Panc1 (cell line): ENCODE results near the gene MYBPH. TPM values are rescaled to one million over a fixed set of nuclear protein-coding genes. Genes with fewer than 3 reads are reported as not detected.

Experiments used
- ATAC-seq: fragments of 200-7000 bp; cut with Tn5 transposase; 2 replicates; pipeline ENCODE4 v1.9.1; 2020; ENCODE audit warnings: mild to moderate bottlenecking, moderate library complexity
- BruUV-seq: library from RNA; stranded (reverse); fragments of 400-500 nt; replicated peaks from 2 replicates; lab custom pipeline; 2021; lab: Mats Ljungman, UMichigan
- CTCF ChIA-PET: fragments of 300-600 bp; sonication (Branson Sonifier 250); formaldehyde crosslinking; loops from one replicate; lab custom pipeline; 2022; ENCODE audit warnings: antibody characterized with exemption; lab: Charles Lee
- POLR2A ChIA-PET: fragments of 300-600 bp; sonication (Branson Sonifier 250); formaldehyde crosslinking; loops from one replicate; lab custom pipeline; 2022; ENCODE audit warnings: antibody characterized with exemption; lab: Charles Lee
- DNase-seq: peaks from one replicate; pipeline ENCODE4 v3.0.0-alpha.2; 2010; ENCODE audit warnings: low read depth, low spot score
- H3K27ac ChIP-seq: 2 replicates; pipeline ENCODE4 v1.5.1; 2011; ENCODE audit warnings: mild to moderate bottlenecking, low read length, inconsistent platforms
- H3K27me3 ChIP-seq: fragments of 200-500 bp; sonication (Bioruptor generic); 2 replicates; pipeline ENCODE4 v1.6.0; 2014; ENCODE audit warnings: low read length, inconsistent platforms; ENCODE audit not compliant: control insufficient read depth, insufficient read depth
- H3K36me3 ChIP-seq: fragments of 200-500 bp; sonication (Bioruptor generic); 2 replicates; pipeline ENCODE4 v1.5.1; 2014; ENCODE audit warnings: inconsistent platforms, mild to moderate bottlenecking, low read length, moderate library complexity; ENCODE audit not compliant: control insufficient read depth, insufficient read depth
- H3K4me1 ChIP-seq: 2 replicates; pipeline ENCODE4 v1.5.1; 2011; ENCODE audit warnings: inconsistent platforms, mild to moderate bottlenecking, low read length, moderate library complexity; ENCODE audit not compliant: control insufficient read depth, insufficient read depth
- H3K4me3 ChIP-seq, 2 experiments: 2 replicates each; pipeline ENCODE4 v1.5.1; 2011 to 2012; ENCODE audit warnings: low read depth in 2 of 2, low read length in 2 of 2, mild to moderate bottlenecking in 2 of 2, inconsistent platforms in 1 of 2, moderate library complexity in 1 of 2
- H3K9me3 ChIP-seq: fragments of 200-500 bp; sonication (Bioruptor generic); 2 replicates; pipeline ENCODE4 v1.5.1; 2014; ENCODE audit warnings: low read depth, mild to moderate bottlenecking, inconsistent platforms, low read length, moderate library complexity; ENCODE audit not compliant: control insufficient read depth, insufficient read depth
- POLR2AphosphoS5 ChIP-seq: IDR thresholded peaks from 2 replicates; pipeline ENCODE4 v1.6.1; 2012; ENCODE audit warnings: mild to moderate bottlenecking, low read depth, low read length, moderate library complexity
- SIN3A ChIP-seq: IDR thresholded peaks from 2 replicates; pipeline ENCODE4 v1.6.1; 2012; ENCODE audit warnings: low read depth, mild to moderate bottlenecking, low read length, moderate library complexity, borderline replicate concordance; ENCODE audit not compliant: insufficient read depth
- TCF7L2 ChIP-seq: IDR thresholded peaks from 2 replicates; pipeline ENCODE4 v1.6.1; 2011; ENCODE audit warnings: mild to moderate bottlenecking, low read depth, low read length, inconsistent platforms
- in situ Hi-C: cut with HindIII; loops from 2 replicates; pipeline ENCODE4 v1.10.0; 2016; ENCODE audit warnings: low sequenced_read_pairs, low pct_unique_long_range_greater_than_20kb
- intact Hi-C: fragments of 100-400 bp; cut with micrococcal nuclease; formaldehyde crosslinking; loops from one replicate; pipeline ENCODE4 v1.10.0; 2022; ENCODE audit not compliant: unreplicated experiment
- total RNA-seq: library from RNA; stranded (reverse); gene quantifications from one replicate; pipeline ENCODE4 v1.2.1, GENCODE V29; 2021; ENCODE audit not compliant: unreplicated experiment
- TF ChIP-seq, protein P1 (sequence below), 2 experiments: IDR thresholded peaks; 2 replicates each; pipeline ENCODE4 v1.6.1; 2011 to 2012; ENCODE audit warnings: low read depth in 2 of 2, control low read depth in 1 of 2, low read length in 1 of 2, mild to moderate bottlenecking in 1 of 2, moderate library complexity in 1 of 2; ENCODE audit not compliant: insufficient read depth in 1 of 2
- TF ChIP-seq, protein P2 (sequence below): fragments of 450-650 bp; IDR thresholded peaks from 2 replicates; pipeline ENCODE4 v1.5.1; 2017; ENCODE audit warnings: mild to moderate bottlenecking

Gene MYBPH
- total RNA-seq, 1 experiment from 2014 or later = not detected

DNA sequence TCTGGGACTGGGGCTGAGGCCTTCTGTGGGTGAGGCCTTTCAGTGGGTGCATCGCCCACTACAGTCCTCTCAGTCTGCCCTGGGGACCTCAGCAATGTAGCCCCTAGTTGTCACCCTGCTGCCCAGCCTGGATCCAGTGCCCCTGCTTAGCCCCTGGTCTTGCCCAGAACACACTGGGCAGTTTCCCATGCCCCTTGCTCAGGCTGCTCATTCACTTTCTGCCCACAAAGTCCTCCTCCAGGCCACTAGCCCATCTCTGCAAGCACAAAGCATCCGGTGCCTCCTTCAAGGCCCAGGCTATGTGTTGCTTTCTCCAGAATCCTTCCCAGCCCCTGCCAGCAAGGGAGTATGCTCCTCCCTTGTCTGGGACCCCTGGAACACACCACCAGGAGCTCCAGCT is 53.5 kb downstream of the MYBPH start:
- H3K36me3 ChIP-seq = no peaks in the 10 kb centered on the region
- no peak overlapping the region for H3K27ac ChIP-seq
- DNase-seq (no peak), ATAC-seq (no peak)
- H3K4me1 ChIP-seq = peaks cover 18% of the 10 kb centered on the region
- no peak overlapping the region for H3K4me3 ChIP-seq
- POLR2A ChIA-PET = no interaction called here
- peaks cover 7% of the 10 kb centered on the region for H3K27me3 ChIP-seq
- BruUV-seq = no TSS peak
- in situ Hi-C loops = no loop called here
- CTCF ChIA-PET = interaction anchor here (0.6 kb wide), 1 partner anchor 1687 kb away, joined by 5 read pairs; no protein-coding TSS in a partner anchor
- intact Hi-C loops = no loop called here
- TF ChIP-seq, protein P1, sequence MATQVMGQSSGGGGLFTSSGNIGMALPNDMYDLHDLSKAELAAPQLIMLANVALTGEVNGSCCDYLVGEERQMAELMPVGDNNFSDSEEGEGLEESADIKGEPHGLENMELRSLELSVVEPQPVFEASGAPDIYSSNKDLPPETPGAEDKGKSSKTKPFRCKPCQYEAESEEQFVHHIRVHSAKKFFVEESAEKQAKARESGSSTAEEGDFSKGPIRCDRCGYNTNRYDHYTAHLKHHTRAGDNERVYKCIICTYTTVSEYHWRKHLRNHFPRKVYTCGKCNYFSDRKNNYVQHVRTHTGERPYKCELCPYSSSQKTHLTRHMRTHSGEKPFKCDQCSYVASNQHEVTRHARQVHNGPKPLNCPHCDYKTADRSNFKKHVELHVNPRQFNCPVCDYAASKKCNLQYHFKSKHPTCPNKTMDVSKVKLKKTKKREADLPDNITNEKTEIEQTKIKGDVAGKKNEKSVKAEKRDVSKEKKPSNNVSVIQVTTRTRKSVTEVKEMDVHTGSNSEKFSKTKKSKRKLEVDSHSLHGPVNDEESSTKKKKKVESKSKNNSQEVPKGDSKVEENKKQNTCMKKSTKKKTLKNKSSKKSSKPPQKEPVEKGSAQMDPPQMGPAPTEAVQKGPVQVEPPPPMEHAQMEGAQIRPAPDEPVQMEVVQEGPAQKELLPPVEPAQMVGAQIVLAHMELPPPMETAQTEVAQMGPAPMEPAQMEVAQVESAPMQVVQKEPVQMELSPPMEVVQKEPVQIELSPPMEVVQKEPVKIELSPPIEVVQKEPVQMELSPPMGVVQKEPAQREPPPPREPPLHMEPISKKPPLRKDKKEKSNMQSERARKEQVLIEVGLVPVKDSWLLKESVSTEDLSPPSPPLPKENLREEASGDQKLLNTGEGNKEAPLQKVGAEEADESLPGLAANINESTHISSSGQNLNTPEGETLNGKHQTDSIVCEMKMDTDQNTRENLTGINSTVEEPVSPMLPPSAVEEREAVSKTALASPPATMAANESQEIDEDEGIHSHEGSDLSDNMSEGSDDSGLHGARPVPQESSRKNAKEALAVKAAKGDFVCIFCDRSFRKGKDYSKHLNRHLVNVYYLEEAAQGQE (IDR thresholded peaks at IDR 0.05; ENCODE audit: insufficient read depth in 1 of 2, low read depth in 2 of 2, low read length in 1 of 2) = no peak
- no peak for TF ChIP-seq TCF7L2
- TF ChIP-seq, protein P2, sequence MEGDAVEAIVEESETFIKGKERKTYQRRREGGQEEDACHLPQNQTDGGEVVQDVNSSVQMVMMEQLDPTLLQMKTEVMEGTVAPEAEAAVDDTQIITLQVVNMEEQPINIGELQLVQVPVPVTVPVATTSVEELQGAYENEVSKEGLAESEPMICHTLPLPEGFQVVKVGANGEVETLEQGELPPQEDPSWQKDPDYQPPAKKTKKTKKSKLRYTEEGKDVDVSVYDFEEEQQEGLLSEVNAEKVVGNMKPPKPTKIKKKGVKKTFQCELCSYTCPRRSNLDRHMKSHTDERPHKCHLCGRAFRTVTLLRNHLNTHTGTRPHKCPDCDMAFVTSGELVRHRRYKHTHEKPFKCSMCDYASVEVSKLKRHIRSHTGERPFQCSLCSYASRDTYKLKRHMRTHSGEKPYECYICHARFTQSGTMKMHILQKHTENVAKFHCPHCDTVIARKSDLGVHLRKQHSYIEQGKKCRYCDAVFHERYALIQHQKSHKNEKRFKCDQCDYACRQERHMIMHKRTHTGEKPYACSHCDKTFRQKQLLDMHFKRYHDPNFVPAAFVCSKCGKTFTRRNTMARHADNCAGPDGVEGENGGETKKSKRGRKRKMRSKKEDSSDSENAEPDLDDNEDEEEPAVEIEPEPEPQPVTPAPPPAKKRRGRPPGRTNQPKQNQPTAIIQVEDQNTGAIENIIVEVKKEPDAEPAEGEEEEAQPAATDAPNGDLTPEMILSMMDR = no peak
- no peak for TF ChIP-seq SIN3A
- no peak for TF ChIP-seq POLR2AphosphoS5
- no peaks in the 10 kb centered on the region for H3K9me3 ChIP-seq

DNA sequence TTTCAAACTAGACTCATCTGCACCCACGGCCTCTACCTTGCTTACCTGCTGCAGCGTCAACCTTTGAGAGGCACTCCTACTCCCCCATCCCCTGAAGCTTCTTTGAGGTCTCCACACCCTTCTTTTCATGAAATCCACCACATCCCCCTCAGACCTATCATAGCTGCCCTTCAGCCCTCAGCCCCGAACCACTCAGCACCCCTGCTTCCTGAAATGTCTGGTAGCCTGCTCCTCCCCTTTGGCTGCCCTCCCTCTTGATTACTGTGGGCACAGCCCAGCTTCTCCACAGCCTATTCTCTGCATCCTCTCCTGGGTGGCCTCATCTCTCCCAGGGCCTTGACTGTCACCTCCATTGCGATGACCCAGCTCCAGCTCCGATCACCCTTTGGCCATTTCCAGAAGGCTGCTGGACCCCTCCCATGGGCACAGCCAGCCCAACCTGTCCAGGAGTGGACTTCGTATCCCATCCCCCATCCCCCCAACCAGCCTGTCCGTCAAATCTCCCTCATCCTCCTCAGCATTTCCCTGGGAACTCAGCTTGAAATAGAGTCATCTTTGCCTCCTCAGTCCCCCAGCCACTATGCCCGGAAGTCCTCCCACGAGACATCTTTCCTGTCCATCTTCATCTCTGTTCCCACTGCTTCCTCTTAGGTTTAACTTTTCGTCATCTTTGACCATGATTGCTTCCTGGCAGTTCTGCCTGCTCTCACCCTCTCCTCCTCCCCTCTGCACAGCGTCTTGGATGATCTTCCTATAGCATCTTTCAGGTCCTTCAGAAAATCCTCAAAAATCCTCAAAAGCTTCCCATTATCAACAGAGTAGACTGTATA is 54.2 kb downstream of the MYBPH start:
- DNase-seq (no peak), ATAC-seq (no peak)
- no peak for TF ChIP-seq TCF7L2
- no peak for TF ChIP-seq POLR2AphosphoS5
- TF ChIP-seq, protein P1 (IDR thresholded peaks at IDR 0.05; ENCODE audit: insufficient read depth in 1 of 2, low read depth in 2 of 2, low read length in 1 of 2) = no peak
- no peak for TF ChIP-seq SIN3A
- TF ChIP-seq, protein P2 = no peak
- intact Hi-C loops (no loop called here), in situ Hi-C loops (no loop called here)
- CTCF ChIA-PET = interaction anchor here (0.6 to 1.4 kb wide), 4 partner anchors 81 to 506 kb away, joined by 3 to 7 read pairs (median 4); no protein-coding TSS in a partner anchor
- H3K9me3 ChIP-seq = no peaks in the 10 kb centered on the region
- H3K27ac ChIP-seq = no peak overlapping the region
- no TSS peak for BruUV-seq
- POLR2A ChIA-PET = no interaction called here
- H3K36me3 ChIP-seq = no peaks in the 10 kb centered on the region
- H3K4me3 ChIP-seq = no peak overlapping the region
- H3K4me1 ChIP-seq = peaks cover 12% of the 10 kb centered on the region
- H3K27me3 ChIP-seq = peaks cover 4% of the 10 kb centered on the region
